K562 (cell line): Measurements from ENCODE around the gene ZSWIM6. TPM values are rescaled to one million over a fixed set of nuclear protein-coding genes. Genes with fewer than 3 reads are reported as not detected.
A peak's percentile ranks its signal among the peaks of the same experiment; 100 is the strongest.

Experiments used
- ATAC-seq: fragments of 200-7000 bp; cut with Tn5 transposase; 3 replicates; pipeline ENCODE4 v1.9.1; 2020; ENCODE audit warnings: moderate library complexity
- BruUV-seq: library from RNA; stranded (reverse); fragments of 400-500 nt; replicated peaks from 2 replicates; lab custom pipeline; 2021; lab: Mats Ljungman, UMichigan
- CTCF ChIA-PET: fragments of 300-600 bp; formaldehyde crosslinking; extraction: SDS; loops from one replicate; lab custom pipeline; 2021; ENCODE audit warnings: low intra/inter-chr PET ratio; lab: Yijun Ruan, JAX
- POLR2A ChIA-PET: fragments of 300-600, 350-650 bp; sonication (Branson Sonifier 250); formaldehyde crosslinking; extraction: SDS; loops from one replicate; lab custom pipeline; 2021; ENCODE audit warnings: antibody characterized with exemption, inconsistent platforms; lab: Yijun Ruan, JAX
- DNase-seq, 4 experiments: peaks; one replicate each; pipeline versions ENCODE4 v3.0.0 to v3.0.0-alpha.2; 2011 to 2018; ENCODE audit warnings: low spot score in 3 of 4, mixed read lengths in 3 of 4; ENCODE audit errors: extremely low read depth in 1 of 4
- FAIRE-seq: peaks from 2 replicates; lab custom pipeline; 2011; peaks lifted over from hg19 to GRCh38; lab: Jason Lieb, UNC
- H2AFZ ChIP-seq: 2 replicates; pipeline ENCODE4 v1.6.0; 2011; ENCODE audit warnings: low read depth, low read length, control low read depth, inconsistent platforms
- H3K27ac ChIP-seq: fragments of 200-600 bp; 3 replicates; pipeline ENCODE4 v1.8.0; 2011; ENCODE audit warnings: low read depth, mild to moderate bottlenecking, control low read depth, inconsistent platforms, low read length, moderate library complexity, mixed read lengths; ENCODE audit errors: extremely low read depth
- H3K27me3 ChIP-seq, 2 experiments: fragments of 300-600 bp in 1 of 2; 2 replicates in 1 of 2; 3 replicates in 1 of 2; pipeline versions ENCODE4 v1.6.0 to v1.8.0; 2011; ENCODE audit warnings: inconsistent platforms in 2 of 2, low read length in 2 of 2, mild to moderate bottlenecking in 1 of 2, mixed read lengths in 1 of 2, moderate library complexity in 1 of 2; ENCODE audit not compliant: control insufficient read depth in 2 of 2, insufficient read depth in 2 of 2
- H3K36me3 ChIP-seq: fragments of 300-600 bp; 3 replicates; pipeline ENCODE4 v1.8.0; 2011; ENCODE audit warnings: mild to moderate bottlenecking, low read length, inconsistent platforms; ENCODE audit not compliant: control insufficient read depth, insufficient read depth
- H3K4me1 ChIP-seq, 2 experiments: fragments of 200-600 bp in 1 of 2; replicated peaks in 1 of 2; 2 replicates in 1 of 2; 3 replicates in 1 of 2; pipeline versions ENCODE4 v1.5.1 to v1.8.0; 2011; ENCODE audit warnings: inconsistent platforms in 2 of 2, low read length in 2 of 2, mild to moderate bottlenecking in 1 of 2, mixed read lengths in 1 of 2, moderate library complexity in 1 of 2; ENCODE audit not compliant: control insufficient read depth in 2 of 2, insufficient read depth in 2 of 2
- H3K4me2 ChIP-seq: 2 replicates; pipeline ENCODE4 v1.6.1; 2011; ENCODE audit warnings: low read length, control low read depth, inconsistent platforms, mixed read lengths; ENCODE audit not compliant: insufficient read depth
- H3K4me3 ChIP-seq: fragments of 200-600 bp; sonication (generic), shearing (Covaris generic); 2 replicates; pipeline ENCODE4 v1.5.1; 2016; ENCODE audit warnings: control low read depth, inconsistent platforms
- H3K79me2 ChIP-seq: fragments of 200-600 bp; 3 replicates; pipeline ENCODE4 v1.8.0; 2011; ENCODE audit warnings: low read length, inconsistent platforms; ENCODE audit not compliant: control insufficient read depth, insufficient read depth
- H3K9ac ChIP-seq, 2 experiments: 2 replicates each; pipeline versions ENCODE4 v1.6.0 to v1.6.1; 2011; ENCODE audit warnings: low read depth in 2 of 2, low read length in 2 of 2, control low read depth in 1 of 2, inconsistent platforms in 1 of 2, mild to moderate bottlenecking in 1 of 2, mixed read lengths in 1 of 2; ENCODE audit not compliant: insufficient read depth in 1 of 2
- H3K9me1 ChIP-seq: one replicate; pipeline ENCODE4 v1.6.0; 2011; ENCODE audit warnings: inconsistent platforms, mild to moderate bottlenecking, low read length, moderate library complexity; ENCODE audit not compliant: control insufficient read depth, insufficient read depth
- H3K9me3 ChIP-seq: replicated peaks from 2 replicates; pipeline ENCODE4 v1.5.1; 2011; ENCODE audit warnings: low read depth, low read length, inconsistent platforms; ENCODE audit not compliant: control insufficient read depth, insufficient read depth
- H4K20me1 ChIP-seq: replicated peaks from 2 replicates; pipeline ENCODE4 v1.6.1; 2011; ENCODE audit warnings: low read length, inconsistent platforms, mixed read lengths; ENCODE audit not compliant: control insufficient read depth, insufficient read depth
- BHLHE40 ChIP-seq: IDR thresholded peaks from 2 replicates; pipeline ENCODE4 v1.6.1; 2011; ENCODE audit warnings: low read length, improper control_type of control experiment
- C11orf30 ChIP-seq: fragments of 450-650 bp; IDR thresholded peaks from 2 replicates; pipeline ENCODE4 v1.6.1; 2016; ENCODE audit warnings: low read depth, mild to moderate bottlenecking
- CBX8 ChIP-seq: fragments of 200-600 bp; sonication (generic); IDR thresholded peaks from 2 replicates; pipeline ENCODE4 v1.6.1; 2012; ENCODE audit warnings: borderline replicate concordance, mixed run types, low read depth, mild to moderate bottlenecking, moderate library complexity, mixed read lengths, low read length, control low read depth, inconsistent platforms; ENCODE audit not compliant: poor library complexity, severe bottlenecking; ENCODE audit errors: extremely low read depth
- CC2D1A ChIP-seq: fragments of 450-650 bp; IDR thresholded peaks from 2 replicates; pipeline ENCODE4 v1.6.1; 2017; ENCODE audit warnings: mild to moderate bottlenecking
- DLX4 ChIP-seq: fragments of 250-450 bp; sonication (Bioruptor Pico); IDR thresholded peaks from 2 replicates; pipeline ENCODE4 v1.6.1; 2021; ENCODE audit warnings: mild to moderate bottlenecking
- DMBX1 ChIP-seq: fragments of 250-450 bp; sonication (Bioruptor Pico); IDR thresholded peaks from 2 replicates; pipeline ENCODE4 v1.8.0; 2022; ENCODE audit warnings: inconsistent platforms, mild to moderate bottlenecking, moderate library complexity, borderline replicate concordance
- E2F5 ChIP-seq: sonication (generic); formaldehyde crosslinking; IDR thresholded peaks from 2 replicates; pipeline ENCODE4 v1.8.0; 2022; ENCODE audit warnings: mild to moderate bottlenecking, missing genetic modification reagents
- ERF ChIP-seq: fragments of 450-650 bp; formaldehyde crosslinking; IDR thresholded peaks from 2 replicates; pipeline ENCODE4 v1.4.0; 2020; ENCODE audit warnings: mild to moderate bottlenecking, mixed read lengths
- L3MBTL2 ChIP-seq: fragments of 450-650 bp; IDR thresholded peaks from 2 replicates; pipeline ENCODE4 v1.6.1; 2016; ENCODE audit warnings: mild to moderate bottlenecking, moderate library complexity
- MAFF ChIP-seq: IDR thresholded peaks from 2 replicates; pipeline ENCODE4 v1.6.1; 2012; ENCODE audit warnings: low read length, improper control_type of control experiment
- MAFG ChIP-seq: fragments of 450-650 bp; conservative IDR thresholded peaks from 2 replicates; pipeline ENCODE4 v1.6.1; 2016; ENCODE audit warnings: missing genetic modification characterization, missing compliant biosample characterization
- MAFK ChIP-seq: IDR thresholded peaks from 2 replicates; pipeline ENCODE4 v1.6.1; 2011; ENCODE audit warnings: low read length, improper control_type of control experiment
- NBN ChIP-seq: fragments of 450-650 bp; IDR thresholded peaks from 2 replicates; pipeline ENCODE4 v1.6.1; 2016; ENCODE audit warnings: low read depth, mild to moderate bottlenecking
- SPI1 ChIP-seq: IDR thresholded peaks from 2 replicates; pipeline ENCODE4 v1.6.1; 2011; ENCODE audit warnings: low read depth, low read length, control low read depth, borderline replicate concordance
- TARDBP ChIP-seq: fragments of 450-650 bp; IDR thresholded peaks from 2 replicates; pipeline ENCODE4 v1.6.1; 2016
- ZBTB9 ChIP-seq: fragments of 450-650 bp; formaldehyde crosslinking; IDR thresholded peaks from 2 replicates; pipeline ENCODE4 v1.4.0; 2020; ENCODE audit warnings: mild to moderate bottlenecking, moderate library complexity
- ZNF316 ChIP-seq: fragments of 450-650 bp; IDR thresholded peaks from 2 replicates; pipeline ENCODE4 v1.6.1; 2016
- ZNF77 ChIP-seq: fragments of 250-450 bp; sonication (Bioruptor Pico); IDR thresholded peaks from 2 replicates; pipeline ENCODE4 v1.5.0; 2020
- ZSCAN32 ChIP-seq: fragments of 450-650 bp; formaldehyde crosslinking; IDR thresholded peaks from 2 replicates; pipeline ENCODE4 v1.4.0; 2020; ENCODE audit warnings: mild to moderate bottlenecking, moderate library complexity
- WGBS: fragments of 100-300 bp; shearing (Covaris generic); methylation state at CpG from one replicate; pipeline ENCODE4 v1.1.6; 2016; ENCODE audit warnings: low coverage, mixed read lengths; ENCODE audit not compliant: insufficient coverage; ENCODE audit errors: missing lambda C conversion rate; 5-methylcytosine and 5-hydroxymethylcytosine counted together
- in situ Hi-C: fragments of 300-500 bp; cut with MboI; formaldehyde crosslinking; loops from 4 replicates; pipeline ENCODE4 v1.15.0; 2018; ENCODE audit warnings: inconsistent platforms, mixed read lengths
- intact Hi-C: fragments of 100-400 bp; cut with micrococcal nuclease; formaldehyde crosslinking; loops from 2 replicates; pipeline ENCODE4 v1.14.2; 2022
- polyA plus RNA-seq, 8 experiments: library from polyadenylated mRNA; depleted of rRNA in 4 of 8; stranded (reverse) in 5 of 8; unstranded in 3 of 8; fragments of >200 nt; fragmentation: Nextera tagmentation in 2 of 8; fragmentation: Illumina TruSeq in 1 of 8; extraction: Ambion mirVana in 2 of 8; extraction: Trizol in 1 of 8; gene quantifications; 2 replicates each; pipeline versions ENCODE4 v1.2.1 to v1.2.3, GENCODE V29; 2011 to 2014; ENCODE audit warnings: inconsistent platforms in 1 of 8, missing spikeins in 1 of 8
- total RNA-seq, 7 experiments: library from RNA; depleted of rRNA in 6 of 7; stranded (reverse); fragments of >200 nt in 6 of 7; fragmentation: Illumina TruSeq in 2 of 7; extraction: Trizol in 2 of 7; gene quantifications; 2 replicates each; pipeline versions ENCODE4 v1.2.1 to v1.2.3, GENCODE V29; 2011 to 2021; ENCODE audit warnings: low replicate concordance in 1 of 7

ZSWIM6 gene
- total and polyA plus RNA-seq, 9 of the 15 experiments (the other 6 are each of a cell fraction or from before 2014, with no cell fraction given): 0.81 to 3.2 (median 2.0) TPM

- FAIRE-seq (no peak), ATAC-seq (no peak), DNase-seq (no peak)
- H3K9me1 ChIP-seq: no peaks in the 10 kb centered on the region
- no peaks in the 10 kb centered on the region for H4K20me1 ChIP-seq
- in situ Hi-C loops: no loop called here
- 41% methylated on average over 4 of the region's 5 CpGs for WGBS
- H3K79me2 ChIP-seq: no peaks in the 10 kb centered on the region
- H3K36me3 ChIP-seq: no peaks in the 10 kb centered on the region
- H3K4me1 ChIP-seq: peaks cover 4 to 23% of the 10 kb centered on the region in 2 experiments
- H3K27ac ChIP-seq: no peak overlapping the region
- intact Hi-C loops: no loop called here
- ChIA-PET CTCF (no interaction called here), POLR2A (interaction anchor here (0.7 kb wide), 1 partner anchor 14 kb away, joined by 3 read pairs; no protein-coding TSS in a partner anchor)
- H2AFZ ChIP-seq: peak overlapping the region; percentile 73; the same call in 1 of the 2 replicates
- H3K4me2 ChIP-seq: no peak overlapping the region
- TF ChIP-seq E2F5 (CRISPR knock-in tag) (no peak), L3MBTL2 (no peak), MAFG (tag) (peak; percentile 60), ERF (CRISPR knock-in tag) (no peak), CC2D1A (no peak), SPI1 (no peak), ZNF316 (peak; percentile 82), CBX8 (no peak), DMBX1 (no peak), MAFK (peak; percentile 43; the same call in 1 of the 2 replicates), DLX4 (CRISPR knock-in tag) (no peak), ZSCAN32 (CRISPR knock-in tag) (no peak), TARDBP (no peak), ZBTB9 (no peak), MAFF (peak; percentile 79), BHLHE40 (no peak), ZNF77 (CRISPR knock-in tag) (no peak), C11orf30 (peak; percentile 58), NBN (no peak)
- BruUV-seq: no TSS peak
- H3K9me3 ChIP-seq: no peaks in the 10 kb centered on the region
- H3K4me3 ChIP-seq: no peak overlapping the region
- no peak overlapping the region; a peak in 1 of 4 replicates for H3K9ac ChIP-seq
- H3K27me3 ChIP-seq: no peaks in the 10 kb centered on the region
Measured at GRCh38 chr5:61572959-61573358, 240.9 kb downstream of the ZSWIM6 start.
